HG03457 (cell line): ENCODE measurements around the gene RHBDF1.

Source experiments
- ATAC-seq: cut with Tn5 transposase; IDR thresholded peaks from one replicate; pipeline ENCODE4 v1.9.1; 2021; ENCODE audit warnings: moderate number of reproducible peaks; ENCODE audit not compliant: unreplicated experiment

The RHBDF1 gene, protein sequence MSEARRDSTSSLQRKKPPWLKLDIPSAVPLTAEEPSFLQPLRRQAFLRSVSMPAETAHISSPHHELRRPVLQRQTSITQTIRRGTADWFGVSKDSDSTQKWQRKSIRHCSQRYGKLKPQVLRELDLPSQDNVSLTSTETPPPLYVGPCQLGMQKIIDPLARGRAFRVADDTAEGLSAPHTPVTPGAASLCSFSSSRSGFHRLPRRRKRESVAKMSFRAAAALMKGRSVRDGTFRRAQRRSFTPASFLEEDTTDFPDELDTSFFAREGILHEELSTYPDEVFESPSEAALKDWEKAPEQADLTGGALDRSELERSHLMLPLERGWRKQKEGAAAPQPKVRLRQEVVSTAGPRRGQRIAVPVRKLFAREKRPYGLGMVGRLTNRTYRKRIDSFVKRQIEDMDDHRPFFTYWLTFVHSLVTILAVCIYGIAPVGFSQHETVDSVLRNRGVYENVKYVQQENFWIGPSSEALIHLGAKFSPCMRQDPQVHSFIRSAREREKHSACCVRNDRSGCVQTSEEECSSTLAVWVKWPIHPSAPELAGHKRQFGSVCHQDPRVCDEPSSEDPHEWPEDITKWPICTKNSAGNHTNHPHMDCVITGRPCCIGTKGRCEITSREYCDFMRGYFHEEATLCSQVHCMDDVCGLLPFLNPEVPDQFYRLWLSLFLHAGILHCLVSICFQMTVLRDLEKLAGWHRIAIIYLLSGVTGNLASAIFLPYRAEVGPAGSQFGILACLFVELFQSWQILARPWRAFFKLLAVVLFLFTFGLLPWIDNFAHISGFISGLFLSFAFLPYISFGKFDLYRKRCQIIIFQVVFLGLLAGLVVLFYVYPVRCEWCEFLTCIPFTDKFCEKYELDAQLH

GRCh38 chr16:72561-73548 lies at the start of gene RHBDF1:
Gene RHBDF1 (minus strand): TSS chr16:72631. CDS start chr16:65015, 7,616 bp downstream.
- no peak for ATAC-seq

GRCh38 chr16:120756-121155 lies 48.3 kb upstream of the RHBDF1 start:
- no peak for ATAC-seq

DNA sequence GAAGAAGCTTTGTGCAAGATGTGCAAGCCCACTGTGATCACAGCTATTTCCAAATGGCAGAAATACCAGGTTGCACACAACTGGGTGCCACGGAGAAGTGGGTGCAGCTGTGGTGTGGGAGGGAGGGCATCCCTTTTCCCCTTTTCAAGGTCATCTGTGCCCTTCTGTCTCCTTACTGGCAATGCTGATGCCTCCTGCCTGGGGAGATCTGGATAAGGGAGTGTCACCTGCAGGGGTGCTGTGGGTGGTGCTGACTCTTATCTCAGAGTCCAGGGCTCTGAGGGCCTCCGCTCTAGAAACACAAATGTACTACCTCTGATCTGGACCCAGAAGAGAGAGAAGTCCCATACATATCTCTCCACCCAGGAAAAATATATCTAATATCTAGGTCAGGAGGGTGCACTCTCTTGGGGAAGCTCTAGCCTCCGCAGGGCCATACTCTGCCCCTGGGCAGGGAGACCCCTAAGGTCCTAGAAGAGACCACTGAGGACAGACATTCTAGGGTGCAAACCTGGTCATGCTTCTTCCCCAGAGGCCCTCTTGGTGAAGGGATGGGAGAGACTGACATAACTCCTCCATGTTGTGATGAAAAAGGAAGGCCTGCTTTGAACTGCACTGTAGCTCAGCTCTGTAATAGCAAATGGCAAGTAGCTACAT lies 47.5 kb upstream of the RHBDF1 start:
- no peak for ATAC-seq

GRCh38 chr16:119295-119694 lies 46.9 kb upstream of the RHBDF1 start:
- no peak for ATAC-seq

- ATAC-seq, result no peak
Measured at GRCh38 chr16:118857-119256, 46.4 kb upstream of the RHBDF1 start.

DNA sequence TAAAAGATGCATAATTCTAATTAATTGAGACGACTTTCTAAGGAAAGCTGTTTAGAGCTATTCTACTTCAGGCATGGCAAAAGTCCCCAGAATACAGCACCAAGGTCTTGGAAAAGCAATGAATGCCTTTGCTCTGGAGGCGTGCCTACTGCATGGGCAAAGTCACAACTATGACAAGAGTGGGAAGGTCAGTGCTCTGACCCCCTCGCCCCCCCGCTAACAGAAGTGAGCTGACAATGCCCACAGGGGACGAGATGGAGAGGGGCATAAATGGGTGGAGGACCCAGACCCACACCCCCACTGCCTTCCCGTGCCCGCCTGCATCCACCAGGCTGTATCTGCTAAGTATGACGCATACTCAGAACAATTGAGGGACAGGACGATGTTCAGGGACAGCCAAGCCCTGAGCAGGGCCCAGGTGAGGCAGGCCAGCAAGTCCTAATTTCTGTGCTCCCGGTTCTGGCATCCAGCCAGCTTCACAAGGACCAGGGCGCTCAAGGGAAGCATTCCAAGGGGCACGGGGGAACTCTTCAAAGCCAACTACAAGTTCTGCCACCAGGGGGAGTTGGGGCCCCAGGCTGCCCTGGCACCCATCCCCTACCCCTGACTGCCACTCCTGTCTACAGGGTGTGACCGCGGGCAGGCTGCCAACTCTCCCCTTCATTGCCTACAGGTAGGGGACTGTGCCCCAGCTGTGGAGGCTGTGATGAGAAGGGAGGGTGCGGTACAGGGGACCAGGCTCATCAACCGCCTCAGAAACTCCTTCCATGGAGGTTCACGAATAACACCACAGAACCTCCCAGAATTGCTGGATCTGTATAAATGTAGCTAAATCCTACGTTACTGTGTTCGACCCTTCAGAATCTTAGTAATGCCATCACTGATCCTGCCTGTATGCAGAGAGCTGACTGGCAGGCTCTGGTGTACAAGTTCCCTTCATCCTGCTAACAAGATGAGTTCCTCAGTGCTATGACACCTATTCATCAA lies 45.2 kb upstream of the RHBDF1 start:
- no peak for ATAC-seq

GRCh38 chr16:116015-116414 lies 43.6 kb upstream of the RHBDF1 start:
- ATAC-seq, result no peak

GRCh38 chr16:114327-114726 lies 41.9 kb upstream of the RHBDF1 start:
- no peak for ATAC-seq

GRCh38 chr16:112153-112840 lies 39.9 kb upstream of the RHBDF1 start:
- ATAC-seq, result no peak

- ATAC-seq, result no peak
Measured at GRCh38 chr16:106623-107324, 34.3 kb upstream of the RHBDF1 start.

DNA sequence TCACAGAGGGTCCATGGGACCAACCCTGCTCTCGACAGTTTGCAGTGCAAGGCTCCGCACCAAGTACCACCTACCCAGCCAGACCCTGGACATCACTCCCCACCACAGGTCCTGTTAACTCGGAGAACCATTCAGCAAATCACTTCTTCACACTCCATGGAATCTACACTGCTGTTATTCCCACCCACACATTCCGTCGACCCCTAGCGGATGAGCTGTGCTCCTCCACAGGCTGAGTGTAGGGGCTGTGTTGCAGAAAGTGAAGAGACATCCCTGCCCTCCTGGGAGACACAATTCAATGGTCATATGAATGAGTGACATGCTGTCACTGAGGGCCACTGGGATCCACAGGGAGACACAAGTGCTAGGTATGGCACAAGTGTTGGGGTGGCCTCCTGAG lies 33.1 kb upstream of the RHBDF1 start:
- no peak for ATAC-seq

DNA sequence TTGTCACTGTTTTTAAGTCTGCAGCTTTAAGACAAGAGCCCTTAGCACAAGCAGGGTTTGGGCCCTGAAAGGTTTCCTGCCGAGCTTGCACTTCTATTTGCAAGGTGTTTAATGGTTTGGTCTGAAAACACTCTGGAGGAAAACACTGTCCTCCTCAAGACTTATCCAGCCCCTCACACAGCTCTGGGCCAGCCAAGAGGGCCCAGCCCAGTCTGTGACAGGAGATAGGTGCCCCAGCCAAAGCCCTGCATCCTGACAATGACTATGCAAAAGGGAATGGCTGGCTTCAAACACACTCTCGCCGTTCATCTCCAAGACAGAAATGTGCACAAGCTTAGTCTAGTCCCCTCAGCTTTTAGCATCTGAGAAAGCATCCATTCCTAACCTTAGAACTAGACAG lies 32.5 kb upstream of the RHBDF1 start:
- no peak for ATAC-seq

- ATAC-seq, result no peak
Measured at GRCh38 chr16:104355-104754, 31.9 kb upstream of the RHBDF1 start.

- no peak for ATAC-seq
Measured at GRCh38 chr16:102060-102855, 29.8 kb upstream of the RHBDF1 start.

- no peak for ATAC-seq
Measured at GRCh38 chr16:101586-101985, 29.2 kb upstream of the RHBDF1 start.

DNA sequence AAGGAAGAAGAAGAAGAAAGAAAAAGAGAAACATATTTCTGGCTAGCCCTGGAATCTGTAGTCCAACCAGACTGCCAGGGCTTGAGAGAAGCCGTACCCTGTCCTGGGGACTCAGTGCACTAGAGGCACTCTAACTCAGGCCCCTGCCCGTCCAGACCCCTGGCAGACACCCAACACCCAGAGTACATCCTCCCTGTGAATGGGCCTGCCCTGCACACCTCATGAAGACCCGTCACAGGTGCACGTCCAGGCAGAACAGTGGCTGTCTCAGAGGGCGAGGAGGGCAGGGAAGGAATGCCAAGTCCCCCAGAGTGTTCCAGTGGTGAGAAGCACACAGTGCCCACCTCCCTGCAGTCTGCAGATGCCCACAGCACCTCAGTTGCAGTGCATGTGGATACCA lies 28.6 kb upstream of the RHBDF1 start:
- ATAC-seq, result no peak

GRCh38 chr16:97822-98221 lies 25.4 kb upstream of the RHBDF1 start:
- no peak for ATAC-seq
